GM10248 (cell line): Measurements from ENCODE around the gene DCAF12L2.
A peak's percentile ranks its signal among the peaks of the same experiment; 100 is the strongest.

ENCODE experiments used
- CTCF ChIA-PET: fragments of 300-600 bp; sonication (Branson Sonifier 250); formaldehyde crosslinking; extraction: SDS; loops from one replicate; lab custom pipeline; 2021; ENCODE audit warnings: antibody characterized with exemption; lab: Yijun Ruan, JAX
- POLR2A ChIA-PET: fragments of 350-650 bp; sonication (Branson Sonifier 250); formaldehyde crosslinking; extraction: SDS; loops from one replicate; lab custom pipeline; 2020; ENCODE audit warnings: antibody characterized with exemption; lab: Yijun Ruan, JAX
- DNase-seq: peaks from one replicate; pipeline ENCODE4 v3.0.0; 2012; ENCODE audit errors: extremely low spot score
- CTCF ChIP-seq: IDR thresholded peaks from 2 replicates; pipeline ENCODE4 v1.5.1; 2012; ENCODE audit warnings: mild to moderate bottlenecking, low read depth; ENCODE audit errors: extremely low read depth, missing control alignments, control extremely low read depth

The DCAF12L2 gene

GRCh38 chrX:126164226-126164625 is 1.9 kb downstream of the DCAF12L2 start:
- TF ChIP-seq CTCF, result no peak
- POLR2A ChIA-PET, result no interaction called here
- CTCF ChIA-PET, result no interaction called here
- DNase-seq, result no peak

- TF ChIP-seq CTCF, result no peak
- POLR2A ChIA-PET, result no interaction called here
- CTCF ChIA-PET, result interaction anchor here (0.9 kb wide), 1 partner anchor 15 kb away, joined by 3 read pairs; no protein-coding TSS in a partner anchor
- DNase-seq, result no peak
Observed at GRCh38 chrX:126141014-126141413, 25.1 kb downstream of the DCAF12L2 start.

GRCh38 chrX:126137899-126138298 is 28.2 kb downstream of the DCAF12L2 start:
- ChIA-PET POLR2A (no interaction called here), CTCF (interaction anchor here (2.2 kb wide), 1 partner anchor 15 kb away, joined by 5 read pairs; no protein-coding TSS in a partner anchor)
- no peak for DNase-seq
- TF ChIP-seq CTCF, result peak; percentile 9

- ChIA-PET POLR2A (no interaction called here), CTCF (no interaction called here)
- no peak for DNase-seq
Observed at GRCh38 chrX:126124721-126125120, 41.4 kb downstream of the DCAF12L2 start.

More at GRCh38 chrX:126124721-126125120, 41.4 kb downstream of the DCAF12L2 start:
- no peak for TF ChIP-seq CTCF
